VCaP (cell line): Measurements from ENCODE around the gene ASTL.

ENCODE experiments used
- H3K27ac ChIP-seq: fragments of 450-650 bp; 2 replicates; pipeline ENCODE4 v1.5.1; 2017
- CTCF ChIP-seq: fragments of 450-650 bp; conservative IDR thresholded peaks from 2 replicates; pipeline ENCODE4 v1.5.1; 2017; ENCODE audit warnings: mild to moderate bottlenecking, moderate library complexity

Gene ASTL

GRCh38 chr2:96143848-96144480, 5.7 kb upstream of the ASTL start:
- peak; percentile 69 for TF ChIP-seq CTCF
- H3K27ac ChIP-seq, result peak overlapping the region; percentile 93

GRCh38 chr2:96143231-96143847, 5.0 kb upstream of the ASTL start:
- peak overlapping the region; percentile 93 for H3K27ac ChIP-seq
- TF ChIP-seq CTCF, result no peak

GRCh38 chr2:96142217-96143113, 4.2 kb upstream of the ASTL start:
- no peak for TF ChIP-seq CTCF
- H3K27ac ChIP-seq, result peak overlapping the region; percentile 93

GRCh38 chr2:96141624-96141967, 3.3 kb upstream of the ASTL start:
- peak overlapping the region; percentile 93; the same call in 1 of the 2 replicates for H3K27ac ChIP-seq

GRCh38 chr2:96140941-96141623, 2.8 kb upstream of the ASTL start:
- peak overlapping the region; percentile 93; the same call in 1 of the 2 replicates for H3K27ac ChIP-seq
- no peak for TF ChIP-seq CTCF

- TF ChIP-seq CTCF, result no peak
- peak overlapping the region; percentile 21; the same call in 1 of the 2 replicates for H3K27ac ChIP-seq
These were observed 968 bp upstream of the ASTL start for GRCh38 chr2:96139181-96139758.

- no peak for TF ChIP-seq CTCF
- H3K27ac ChIP-seq, result no peak overlapping the region
These were observed 752 bp downstream of the ASTL start for GRCh38 chr2:96137321-96138178.
